ENCODE results near the gene RALGAPA1. TPM values are rescaled to one million over a fixed set of nuclear protein-coding genes. Genes with fewer than 3 reads are reported as not detected.

RALGAPA1 gene
- total RNA-seq, 1 donor from 2014 or later, result 61.0 TPM

DNA sequence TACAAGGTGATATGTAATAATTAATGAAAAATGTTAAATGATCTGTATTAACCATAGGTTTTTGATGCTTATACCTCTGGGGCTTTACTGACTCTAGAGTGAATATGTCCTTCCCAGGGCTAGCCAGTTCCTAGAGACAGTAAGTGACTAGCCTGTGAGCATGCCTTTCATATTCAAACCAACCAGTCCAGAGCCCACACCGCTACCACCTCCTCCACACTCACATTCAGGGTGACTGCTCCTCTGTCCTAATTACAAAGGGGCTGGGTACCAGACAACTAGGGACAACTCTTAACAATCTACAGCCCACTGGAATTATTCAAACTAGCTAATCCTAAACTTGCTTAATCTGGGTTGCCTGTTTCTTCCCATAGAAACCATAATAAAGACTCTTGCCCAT, 49.0 kb downstream of the RALGAPA1 start:
- no peak for DNase-seq

DNA sequence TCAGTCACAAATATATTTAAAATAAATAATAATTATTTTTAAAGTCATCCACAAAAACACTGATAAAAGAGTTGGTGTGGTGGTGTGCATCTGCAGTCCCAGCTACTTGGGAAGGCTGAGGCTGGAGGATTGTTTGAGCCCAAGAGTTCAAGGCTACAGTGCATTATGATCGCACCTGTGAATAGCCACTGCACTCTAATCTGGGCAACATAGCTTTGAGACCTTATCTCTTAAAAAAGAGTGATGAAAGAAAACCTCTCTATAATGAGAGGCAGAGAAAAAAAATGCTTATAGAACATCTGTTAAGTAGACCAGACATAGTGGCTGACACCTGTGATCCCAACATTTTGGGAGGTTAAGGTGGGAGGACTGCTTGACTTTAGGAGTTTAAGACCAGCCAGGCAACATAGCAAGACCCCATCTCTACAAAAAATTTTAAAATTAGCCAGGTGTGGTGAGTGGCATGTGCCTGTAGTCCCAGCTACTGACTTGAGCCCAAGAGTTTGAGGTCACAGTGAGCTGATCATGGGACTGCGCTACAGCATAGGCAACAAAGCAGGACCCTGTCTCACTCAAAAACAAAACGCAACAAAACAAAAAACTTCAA, 50.5 kb downstream of the RALGAPA1 start:
- H3K4me1 Mint-ChIP-seq (ENCODE audit: low read depth, unreplicated experiment), result no peaks in the 10 kb centered on the region
- DNase-seq, result no peak
- TF ChIP-seq, protein P1, sequence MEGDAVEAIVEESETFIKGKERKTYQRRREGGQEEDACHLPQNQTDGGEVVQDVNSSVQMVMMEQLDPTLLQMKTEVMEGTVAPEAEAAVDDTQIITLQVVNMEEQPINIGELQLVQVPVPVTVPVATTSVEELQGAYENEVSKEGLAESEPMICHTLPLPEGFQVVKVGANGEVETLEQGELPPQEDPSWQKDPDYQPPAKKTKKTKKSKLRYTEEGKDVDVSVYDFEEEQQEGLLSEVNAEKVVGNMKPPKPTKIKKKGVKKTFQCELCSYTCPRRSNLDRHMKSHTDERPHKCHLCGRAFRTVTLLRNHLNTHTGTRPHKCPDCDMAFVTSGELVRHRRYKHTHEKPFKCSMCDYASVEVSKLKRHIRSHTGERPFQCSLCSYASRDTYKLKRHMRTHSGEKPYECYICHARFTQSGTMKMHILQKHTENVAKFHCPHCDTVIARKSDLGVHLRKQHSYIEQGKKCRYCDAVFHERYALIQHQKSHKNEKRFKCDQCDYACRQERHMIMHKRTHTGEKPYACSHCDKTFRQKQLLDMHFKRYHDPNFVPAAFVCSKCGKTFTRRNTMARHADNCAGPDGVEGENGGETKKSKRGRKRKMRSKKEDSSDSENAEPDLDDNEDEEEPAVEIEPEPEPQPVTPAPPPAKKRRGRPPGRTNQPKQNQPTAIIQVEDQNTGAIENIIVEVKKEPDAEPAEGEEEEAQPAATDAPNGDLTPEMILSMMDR (IDR thresholded peaks at IDR 0.05; ENCODE audit: partially characterized antibody, unreplicated experiment), result no peak
- no peak overlapping the region for H3K4me3 Mint-ChIP-seq (ENCODE audit: unreplicated experiment)
- H3K36me3 Mint-ChIP-seq (ENCODE audit: unreplicated experiment), result no peaks in the 10 kb centered on the region
- no peaks in the 10 kb centered on the region for H3K9me3 Mint-ChIP-seq (ENCODE audit: unreplicated experiment)
- H3K27ac Mint-ChIP-seq (ENCODE audit: unreplicated experiment), result no peak overlapping the region
- H3K27me3 Mint-ChIP-seq (ENCODE audit: unreplicated experiment), result peaks cover 1% of the 10 kb centered on the region

More for the DNA sequence above, 49.0 kb downstream of the RALGAPA1 start:
- Mint-ChIP-seq H3K9me3 (ENCODE audit: unreplicated experiment) (no peaks in the 10 kb centered on the region), H3K36me3 (ENCODE audit: unreplicated experiment) (no peaks in the 10 kb centered on the region), H3K27me3 (ENCODE audit: unreplicated experiment) (no peaks in the 10 kb centered on the region), H3K27ac (ENCODE audit: unreplicated experiment) (no peak overlapping the region), H3K4me1 (ENCODE audit: low read depth, unreplicated experiment) (no peaks in the 10 kb centered on the region), H3K4me3 (ENCODE audit: unreplicated experiment) (no peak overlapping the region)
- TF ChIP-seq, protein P1 (IDR thresholded peaks at IDR 0.05; ENCODE audit: partially characterized antibody, unreplicated experiment), result no peak

DNA sequence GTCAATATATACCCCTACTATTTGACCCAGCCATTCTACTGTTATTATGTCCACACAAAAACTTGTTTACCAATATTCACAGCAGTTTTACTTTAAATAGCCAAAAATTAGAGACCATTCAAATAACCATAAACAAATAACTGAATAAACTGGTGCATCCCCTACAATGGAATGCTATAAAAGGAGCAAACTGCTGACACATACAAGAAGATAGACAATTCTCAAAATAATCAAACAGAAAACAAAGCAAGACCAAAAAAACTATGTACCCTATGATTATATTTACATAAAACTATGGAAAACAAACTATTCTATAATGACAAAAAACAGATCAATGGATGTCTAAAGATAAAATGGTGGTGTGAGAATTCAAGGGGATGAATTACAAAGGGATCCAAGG, 54.4 kb downstream of the RALGAPA1 start:
- Mint-ChIP-seq H3K27me3 (ENCODE audit: unreplicated experiment) (peaks cover 1% of the 10 kb centered on the region), H3K9me3 (ENCODE audit: unreplicated experiment) (no peaks in the 10 kb centered on the region), H3K27ac (ENCODE audit: unreplicated experiment) (no peak overlapping the region), H3K4me1 (ENCODE audit: low read depth, unreplicated experiment) (no peaks in the 10 kb centered on the region), H3K4me3 (ENCODE audit: unreplicated experiment) (no peak overlapping the region), H3K36me3 (ENCODE audit: unreplicated experiment) (no peaks in the 10 kb centered on the region)
- TF ChIP-seq, protein P1 (IDR thresholded peaks at IDR 0.05; ENCODE audit: partially characterized antibody, unreplicated experiment), result no peak
- DNase-seq, result no peak

DNA sequence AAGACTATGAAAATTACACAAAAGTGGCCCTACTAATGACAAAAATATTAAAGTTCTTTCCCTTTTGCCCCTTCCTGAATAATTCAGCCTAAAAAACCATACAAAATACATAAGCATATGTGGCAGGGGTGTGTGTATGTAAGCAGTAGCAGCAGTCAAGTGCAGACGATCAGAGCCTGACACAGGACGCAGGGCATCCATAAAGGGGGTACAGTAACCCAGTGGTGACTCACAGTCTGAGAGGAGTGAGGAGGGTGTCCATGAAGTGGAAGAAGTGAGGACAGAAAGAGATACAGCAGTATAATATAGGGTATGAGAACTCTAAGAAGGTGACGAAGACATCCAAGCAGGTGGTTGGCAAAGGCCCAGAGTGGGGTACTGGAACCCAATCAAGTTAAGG, 56.7 kb downstream of the RALGAPA1 start:
- Mint-ChIP-seq H3K4me3 (ENCODE audit: unreplicated experiment) (no peak overlapping the region), H3K9me3 (ENCODE audit: unreplicated experiment) (no peaks in the 10 kb centered on the region), H3K27me3 (ENCODE audit: unreplicated experiment) (peaks cover 1% of the 10 kb centered on the region), H3K4me1 (ENCODE audit: low read depth, unreplicated experiment) (no peaks in the 10 kb centered on the region), H3K27ac (ENCODE audit: unreplicated experiment) (no peak overlapping the region), H3K36me3 (ENCODE audit: unreplicated experiment) (no peaks in the 10 kb centered on the region)
- DNase-seq, result no peak
- TF ChIP-seq, protein P1 (IDR thresholded peaks at IDR 0.05; ENCODE audit: partially characterized antibody, unreplicated experiment), result no peak

DNA sequence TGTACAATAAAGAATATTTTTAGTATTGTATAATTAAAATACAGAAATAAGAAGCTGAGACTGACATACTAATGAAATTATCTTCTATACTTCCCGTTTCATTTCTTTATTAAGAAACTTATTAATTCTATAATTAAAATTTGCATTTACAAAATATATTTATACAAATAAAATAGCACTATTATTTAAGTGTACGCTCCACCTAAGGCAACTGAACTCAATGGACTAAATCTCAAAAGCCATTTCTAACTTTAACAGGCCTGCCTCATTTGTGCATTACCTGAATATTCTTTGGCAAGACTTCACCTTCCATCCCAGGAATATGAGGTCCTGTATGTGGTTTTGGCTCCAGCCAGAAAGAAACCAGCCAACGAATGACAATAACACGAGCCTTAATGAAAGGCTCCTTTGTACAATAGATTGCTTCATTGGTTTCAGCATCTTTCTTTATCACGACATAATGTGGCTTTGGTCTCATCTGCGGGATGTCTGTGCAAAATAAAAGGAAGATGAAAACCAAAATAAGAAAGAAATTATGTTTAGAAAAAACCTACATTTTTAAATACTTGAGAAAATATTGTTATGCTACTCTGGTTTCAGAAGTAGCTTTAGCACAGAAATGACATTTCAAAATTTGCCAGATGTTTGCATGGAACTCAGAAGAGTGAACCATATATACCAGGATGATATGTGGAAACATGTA, 58.7 kb downstream of the RALGAPA1 start:
- no peaks in the 10 kb centered on the region for H3K4me1 Mint-ChIP-seq (ENCODE audit: low read depth, unreplicated experiment)
- H3K27me3 Mint-ChIP-seq (ENCODE audit: unreplicated experiment), result peaks cover 1% of the 10 kb centered on the region

More for the DNA sequence above, 58.7 kb downstream of the RALGAPA1 start:
- H3K36me3 Mint-ChIP-seq (ENCODE audit: unreplicated experiment), result no peaks in the 10 kb centered on the region
- no peaks in the 10 kb centered on the region for H3K9me3 Mint-ChIP-seq (ENCODE audit: unreplicated experiment)
- DNase-seq, result no peak
- no peak overlapping the region for H3K4me3 Mint-ChIP-seq (ENCODE audit: unreplicated experiment)
- TF ChIP-seq, protein P1 (IDR thresholded peaks at IDR 0.05; ENCODE audit: partially characterized antibody, unreplicated experiment), result no peak
- no peak overlapping the region for H3K27ac Mint-ChIP-seq (ENCODE audit: unreplicated experiment)
